ENCODE measurements around the gene NEO1.
A peak's percentile ranks its signal among the peaks of the same experiment; 100 is the strongest.

The NEO1 gene

GRCh38 chr15:73329501-73330200, 277.4 kb downstream of the NEO1 start:
- no peak for DNase-seq (ENCODE audit: low read depth in 2 of 2)

- no peak for DNase-seq (ENCODE audit: low read depth in 2 of 2)
Observed at GRCh38 chr15:73330206-73331051, 278.2 kb downstream of the NEO1 start.

GRCh38 chr15:73331501-73331900, 279.2 kb downstream of the NEO1 start:
- no peak for DNase-seq (ENCODE audit: low read depth in 2 of 2)

GRCh38 chr15:73331991-73332925, 280.0 kb downstream of the NEO1 start:
- DNase-seq (ENCODE audit: low read depth in 2 of 2) = no peak

GRCh38 chr15:73333001-73333400, 280.7 kb downstream of the NEO1 start:
- DNase-seq (ENCODE audit: low read depth in 2 of 2) = no peak

GRCh38 chr15:73334086-73334485, 281.8 kb downstream of the NEO1 start:
- no peak for DNase-seq (ENCODE audit: low read depth in 2 of 2)

- no peak for DNase-seq (ENCODE audit: low read depth in 2 of 2)
Observed at GRCh38 chr15:73335026-73335425, 282.8 kb downstream of the NEO1 start.

GRCh38 chr15:73335471-73335870, 283.2 kb downstream of the NEO1 start:
- no peak for DNase-seq (ENCODE audit: low read depth in 2 of 2)

GRCh38 chr15:73336756-73337155, 284.5 kb downstream of the NEO1 start:
- no peak for DNase-seq (ENCODE audit: low read depth in 2 of 2)

- no peak for DNase-seq (ENCODE audit: low read depth in 2 of 2)
Observed at GRCh38 chr15:73337187-73337586, 284.9 kb downstream of the NEO1 start.

GRCh38 chr15:73338058-73338457, 285.8 kb downstream of the NEO1 start:
- DNase-seq (ENCODE audit: low read depth in 2 of 2) = no peak

- no peak for DNase-seq (ENCODE audit: low read depth in 2 of 2)
Observed at GRCh38 chr15:73338606-73339374, 286.5 kb downstream of the NEO1 start.

- no peak for DNase-seq (ENCODE audit: low read depth in 2 of 2)
Observed at GRCh38 chr15:73340502-73341192, 288.4 kb downstream of the NEO1 start.

GRCh38 chr15:73341886-73342600, 289.8 kb downstream of the NEO1 start:
- no peak for DNase-seq (ENCODE audit: low read depth in 2 of 2)

- DNase-seq (ENCODE audit: low read depth in 2 of 2) = no peak
Observed at GRCh38 chr15:73344056-73344455, 291.8 kb downstream of the NEO1 start.

- no peak for DNase-seq (ENCODE audit: low read depth in 2 of 2)
Observed at GRCh38 chr15:73345658-73346057, 293.4 kb downstream of the NEO1 start.

- peak; percentile 44 to 62 for DNase-seq (ENCODE audit: low read depth in 2 of 2)
Observed at GRCh38 chr15:73346735-73347312, 294.6 kb downstream of the NEO1 start.

GRCh38 chr15:73349191-73349590, 296.9 kb downstream of the NEO1 start:
- DNase-seq (ENCODE audit: low read depth in 2 of 2) = no peak

- DNase-seq (ENCODE audit: low read depth in 2 of 2) = no peak
Observed at GRCh38 chr15:73352082-73352481, 299.8 kb downstream of the NEO1 start.

- DNase-seq (ENCODE audit: low read depth in 2 of 2) = no peak
Observed at GRCh38 chr15:73353734-73354133, 301.5 kb downstream of the NEO1 start.
